Suprapubic skin (tissue), 4 donors: ENCODE data around the gene PSMG2. TPM values are rescaled to one million over a fixed set of nuclear protein-coding genes. Genes with fewer than 3 reads are reported as not detected.
A peak's percentile ranks its signal among the peaks of the same experiment; 100 is the strongest.

Experiments
- DNase-seq, 2 donors: peaks; one replicate each; pipeline ENCODE4 v3.0.0-alpha.2; 2019; ENCODE audit warnings: low spot score in 2 of 2
- H3K27ac ChIP-seq: fragments of 200-600 bp; sonication (generic); one replicate; pipeline ENCODE4 v1.5.1; 2019
- H3K27me3 ChIP-seq: fragments of 200-600 bp; sonication (generic); one replicate; pipeline ENCODE4 v1.5.1; 2019
- H3K36me3 ChIP-seq: fragments of 200-600 bp; sonication (generic); one replicate; pipeline ENCODE4 v1.5.1; 2019
- H3K4me1 ChIP-seq: fragments of 200-600 bp; sonication (generic); one replicate; pipeline ENCODE4 v1.5.1; 2019
- H3K4me3 ChIP-seq: fragments of 200-600 bp; sonication (generic); one replicate; pipeline ENCODE4 v1.5.1; 2019; ENCODE audit warnings: mild to moderate bottlenecking
- H3K9me3 ChIP-seq: fragments of 200-600 bp; sonication (generic); one replicate; pipeline ENCODE4 v1.5.1; 2019
- EP300 ChIP-seq: sonication (generic); formaldehyde crosslinking; IDR thresholded peaks from one replicate; pipeline ENCODE4 v1.6.1; 2017; ENCODE audit warnings: antibody characterized with exemption
- POLR2A ChIP-seq, 2 donors: fragments of 450-650 bp; IDR thresholded peaks; one replicate each; pipeline ENCODE4 v1.6.1; 2017; ENCODE audit warnings: antibody characterized with exemption in 2 of 2, mild to moderate bottlenecking in 2 of 2, moderate library complexity in 2 of 2
- POLR2AphosphoS5 ChIP-seq, 3 donors: sonication (generic); formaldehyde crosslinking; IDR thresholded peaks; one replicate each; pipeline ENCODE4 v1.6.1; 2017; ENCODE audit warnings: antibody characterized with exemption in 3 of 3
- WGBS: methylation state at CpG from one replicate; pipeline ENCODE4 v1.1.5; 2018; 5-methylcytosine and 5-hydroxymethylcytosine counted together
- total RNA-seq, 4 donors: library from RNA; depleted of rRNA; stranded (reverse); fragments of >200 nt; gene quantifications; one replicate each; pipeline ENCODE4 v1.1.0, GENCODE V29; 2016
- TF ChIP-seq, protein P1 (sequence below), 2 donors: fragments of 200-600 bp in 1 of 2; fragments of 450-650 bp in 1 of 2; sonication (generic) in 1 of 2; IDR thresholded peaks; one replicate each; pipeline ENCODE4 v1.5.1; 2016 to 2019; ENCODE audit warnings: antibody characterized with exemption in 2 of 2, mild to moderate bottlenecking in 1 of 2, moderate library complexity in 1 of 2

The PSMG2 gene
- total RNA-seq, 4 donors from 2014 or later: 53.1 to 72.1 (median 68.4) TPM

DNA sequence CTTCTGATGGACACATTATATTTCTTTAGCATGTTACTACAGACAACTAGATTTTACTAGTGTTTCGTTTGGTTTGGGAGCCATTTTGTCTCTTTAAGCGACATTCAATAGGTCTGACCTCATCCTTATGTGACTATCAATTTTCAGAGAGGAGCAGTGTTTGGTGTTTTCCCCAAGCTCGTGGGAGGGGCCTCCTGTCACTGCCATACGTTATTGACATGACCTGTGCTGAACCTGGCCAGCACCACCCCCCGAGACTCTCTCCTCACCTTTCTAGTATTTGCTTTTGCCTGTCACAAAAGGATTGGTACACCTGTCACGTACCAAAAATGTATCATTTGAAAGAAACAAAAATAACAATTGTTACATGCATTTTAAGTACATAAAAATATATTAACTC lies 69.3 kb downstream of the PSMG2 start:
- TF ChIP-seq POLR2A (IDR thresholded peaks at IDR 0.05) (no peak), POLR2AphosphoS5 (IDR thresholded peaks at IDR 0.05) (no peak), EP300 (no peak)
- TF ChIP-seq, protein P1, sequence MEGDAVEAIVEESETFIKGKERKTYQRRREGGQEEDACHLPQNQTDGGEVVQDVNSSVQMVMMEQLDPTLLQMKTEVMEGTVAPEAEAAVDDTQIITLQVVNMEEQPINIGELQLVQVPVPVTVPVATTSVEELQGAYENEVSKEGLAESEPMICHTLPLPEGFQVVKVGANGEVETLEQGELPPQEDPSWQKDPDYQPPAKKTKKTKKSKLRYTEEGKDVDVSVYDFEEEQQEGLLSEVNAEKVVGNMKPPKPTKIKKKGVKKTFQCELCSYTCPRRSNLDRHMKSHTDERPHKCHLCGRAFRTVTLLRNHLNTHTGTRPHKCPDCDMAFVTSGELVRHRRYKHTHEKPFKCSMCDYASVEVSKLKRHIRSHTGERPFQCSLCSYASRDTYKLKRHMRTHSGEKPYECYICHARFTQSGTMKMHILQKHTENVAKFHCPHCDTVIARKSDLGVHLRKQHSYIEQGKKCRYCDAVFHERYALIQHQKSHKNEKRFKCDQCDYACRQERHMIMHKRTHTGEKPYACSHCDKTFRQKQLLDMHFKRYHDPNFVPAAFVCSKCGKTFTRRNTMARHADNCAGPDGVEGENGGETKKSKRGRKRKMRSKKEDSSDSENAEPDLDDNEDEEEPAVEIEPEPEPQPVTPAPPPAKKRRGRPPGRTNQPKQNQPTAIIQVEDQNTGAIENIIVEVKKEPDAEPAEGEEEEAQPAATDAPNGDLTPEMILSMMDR (IDR thresholded peaks at IDR 0.05): no peak
- Histone ChIP-seq H3K4me1 (no peaks in the 10 kb centered on the region), H3K36me3 (no peaks in the 10 kb centered on the region), H3K27ac (no peak overlapping the region), H3K27me3 (no peaks in the 10 kb centered on the region), H3K4me3 (no peak overlapping the region), H3K9me3 (no peaks in the 10 kb centered on the region)
- WGBS: 80% methylated on average over 6 of the region's 6 CpGs
- peak in 1 of 2 donors; percentile 24 for DNase-seq

DNA sequence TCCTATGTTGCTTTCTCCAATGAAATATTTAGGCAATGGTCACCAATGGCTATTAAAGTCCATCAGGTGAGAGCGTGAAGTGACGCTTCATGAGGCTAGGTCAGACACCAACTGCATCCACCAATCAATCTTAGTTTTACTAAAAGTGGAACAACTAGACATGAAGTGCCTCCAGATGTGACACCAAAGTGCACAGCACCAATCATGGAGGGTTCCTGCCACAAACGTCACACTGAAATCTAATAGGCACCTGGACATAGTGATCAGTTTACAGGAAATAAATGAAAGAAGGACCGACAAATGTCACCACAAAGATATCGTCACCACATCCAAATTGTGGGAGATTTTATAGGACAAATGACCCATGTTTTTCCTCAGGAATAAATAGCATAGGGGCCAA lies 70.5 kb downstream of the PSMG2 start:
- no peaks in the 10 kb centered on the region for H3K9me3 ChIP-seq
- no peak overlapping the region for H3K27ac ChIP-seq
- TF ChIP-seq, protein P1 (IDR thresholded peaks at IDR 0.05): no peak
- TF ChIP-seq POLR2A (IDR thresholded peaks at IDR 0.05): no peak
- TF ChIP-seq EP300: no peak
- no peak for TF ChIP-seq POLR2AphosphoS5 (IDR thresholded peaks at IDR 0.05)
- no peaks in the 10 kb centered on the region for H3K27me3 ChIP-seq
- H3K4me3 ChIP-seq: no peak overlapping the region
- WGBS: 89% methylated on average over 5 of the region's 5 CpGs
- H3K36me3 ChIP-seq: no peaks in the 10 kb centered on the region
- H3K4me1 ChIP-seq: no peaks in the 10 kb centered on the region
- DNase-seq: no peak

DNA sequence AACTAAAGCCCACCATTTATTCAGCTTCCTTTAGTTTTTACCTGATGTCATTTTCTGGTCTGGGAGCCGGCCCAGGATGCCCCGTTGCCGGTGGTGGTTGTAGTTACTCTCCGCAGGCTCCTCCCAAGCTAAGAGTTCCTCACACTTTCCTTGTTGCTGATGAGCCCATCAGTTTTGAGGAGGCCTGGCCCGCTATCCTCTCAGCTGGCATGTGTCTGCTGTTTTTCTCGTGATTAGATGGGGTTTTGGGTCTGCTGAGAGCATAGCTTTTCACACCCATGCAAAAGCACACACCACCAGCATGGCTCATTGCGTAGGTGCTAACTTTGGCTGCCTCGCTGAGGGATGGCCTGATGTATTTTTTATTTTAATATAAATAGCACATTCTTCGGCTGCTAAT lies 72.1 kb downstream of the PSMG2 start:
- no peak for DNase-seq
- WGBS: 93% methylated on average over 9 of the region's 9 CpGs
- H3K4me1 ChIP-seq: no peaks in the 10 kb centered on the region
- H3K27me3 ChIP-seq: no peaks in the 10 kb centered on the region
- no peaks in the 10 kb centered on the region for H3K36me3 ChIP-seq
- TF ChIP-seq, protein P1 (IDR thresholded peaks at IDR 0.05): no peak
- TF ChIP-seq POLR2A (IDR thresholded peaks at IDR 0.05) (no peak), POLR2AphosphoS5 (IDR thresholded peaks at IDR 0.05) (no peak), EP300 (no peak)
- H3K4me3 ChIP-seq: no peak overlapping the region
- no peaks in the 10 kb centered on the region for H3K9me3 ChIP-seq
- no peak overlapping the region for H3K27ac ChIP-seq

Other genes starting within 250 kb of the PSMG2 start
- 10 to 100 TPM; 21.7 to 42.8 (median 25.2) TPM for gene SPIRE1, start 44.9 kb upstream of the PSMG2 start, total RNA-seq
- gene CEP76, start 319 bp upstream of the PSMG2 start, total RNA-seq: 10 to 100 TPM in 2 of 4 donors, 1 to 10 TPM in 2; 6.5 to 14.8 (median 11.3) TPM
- gene PTPN2, start 181.2 kb downstream of the PSMG2 start, total RNA-seq: 10 to 100 TPM; 36.9 to 49.2 (median 38.7) TPM
- gene SEH1L, start 245.0 kb downstream of the PSMG2 start, total RNA-seq: 10 to 100 TPM; 39.3 to 45.4 (median 42.8) TPM